SK-N-SH treated with all-trans-retinoic acid at 6 μM for 48 hours (cell line): ENCODE results near the gene ADORA1.

Source experiments
- CREB5 ChIP-seq: fragments of 250-450 bp; sonication (Bioruptor Pico); IDR thresholded peaks from 2 replicates; pipeline ENCODE4 v1.5.1; 2020; ENCODE audit warnings: low read depth, mild to moderate bottlenecking, moderate library complexity
- GLIS3 ChIP-seq: fragments of 250-450 bp; sonication (Bioruptor Pico); IDR thresholded peaks from 2 replicates; pipeline ENCODE4 v1.5.0; 2020; ENCODE audit warnings: mild to moderate bottlenecking, moderate library complexity
- RARB ChIP-seq: fragments of 250-450 bp; sonication (Bioruptor Pico); IDR thresholded peaks from 2 replicates; pipeline ENCODE4 v1.8.0; 2021; ENCODE audit warnings: mild to moderate bottlenecking, moderate library complexity
- TCF4 ChIP-seq: fragments of 250-450 bp; sonication (Bioruptor Pico); IDR thresholded peaks from 2 replicates; pipeline ENCODE4 v1.8.0; 2021; ENCODE audit warnings: mild to moderate bottlenecking, moderate library complexity, borderline replicate concordance
- TOX ChIP-seq: fragments of 250-450 bp; sonication (Bioruptor Pico); IDR thresholded peaks from 2 replicates; pipeline ENCODE4 v1.8.0; 2021; ENCODE audit warnings: mild to moderate bottlenecking, moderate library complexity, borderline replicate concordance
- ZFP30 ChIP-seq: fragments of 450-650 bp; formaldehyde crosslinking; IDR thresholded peaks from 2 replicates; pipeline ENCODE4 v1.5.0; 2022; ENCODE audit warnings: mild to moderate bottlenecking, moderate library complexity
- TF ChIP-seq, protein P1 (sequence below): fragments of 250-450 bp; sonication (Bioruptor Pico); IDR thresholded peaks from 2 replicates; pipeline ENCODE4 v1.5.0; 2020; ENCODE audit warnings: mild to moderate bottlenecking, moderate library complexity
- TF ChIP-seq, protein P2 (sequence below): fragments of 250-450 bp; sonication (Bioruptor Pico); IDR thresholded peaks from 2 replicates; pipeline ENCODE4 v1.8.0; 2020; ENCODE audit warnings: mild to moderate bottlenecking, moderate library complexity, borderline replicate concordance

- TF ChIP-seq, protein P1, sequence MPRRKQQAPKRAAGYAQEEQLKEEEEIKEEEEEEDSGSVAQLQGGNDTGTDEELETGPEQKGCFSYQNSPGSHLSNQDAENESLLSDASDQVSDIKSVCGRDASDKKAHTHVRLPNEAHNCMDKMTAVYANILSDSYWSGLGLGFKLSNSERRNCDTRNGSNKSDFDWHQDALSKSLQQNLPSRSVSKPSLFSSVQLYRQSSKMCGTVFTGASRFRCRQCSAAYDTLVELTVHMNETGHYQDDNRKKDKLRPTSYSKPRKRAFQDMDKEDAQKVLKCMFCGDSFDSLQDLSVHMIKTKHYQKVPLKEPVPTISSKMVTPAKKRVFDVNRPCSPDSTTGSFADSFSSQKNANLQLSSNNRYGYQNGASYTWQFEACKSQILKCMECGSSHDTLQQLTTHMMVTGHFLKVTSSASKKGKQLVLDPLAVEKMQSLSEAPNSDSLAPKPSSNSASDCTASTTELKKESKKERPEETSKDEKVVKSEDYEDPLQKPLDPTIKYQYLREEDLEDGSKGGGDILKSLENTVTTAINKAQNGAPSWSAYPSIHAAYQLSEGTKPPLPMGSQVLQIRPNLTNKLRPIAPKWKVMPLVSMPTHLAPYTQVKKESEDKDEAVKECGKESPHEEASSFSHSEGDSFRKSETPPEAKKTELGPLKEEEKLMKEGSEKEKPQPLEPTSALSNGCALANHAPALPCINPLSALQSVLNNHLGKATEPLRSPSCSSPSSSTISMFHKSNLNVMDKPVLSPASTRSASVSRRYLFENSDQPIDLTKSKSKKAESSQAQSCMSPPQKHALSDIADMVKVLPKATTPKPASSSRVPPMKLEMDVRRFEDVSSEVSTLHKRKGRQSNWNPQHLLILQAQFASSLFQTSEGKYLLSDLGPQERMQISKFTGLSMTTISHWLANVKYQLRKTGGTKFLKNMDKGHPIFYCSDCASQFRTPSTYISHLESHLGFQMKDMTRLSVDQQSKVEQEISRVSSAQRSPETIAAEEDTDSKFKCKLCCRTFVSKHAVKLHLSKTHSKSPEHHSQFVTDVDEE (CRISPR knock-in tag), result no peak
- TF ChIP-seq TOX (CRISPR knock-in tag) (no peak), TCF4 (CRISPR knock-in tag) (no peak), ZFP30 (no peak), GLIS3 (CRISPR knock-in tag) (no peak), CREB5 (CRISPR knock-in tag) (no peak), RARB (CRISPR knock-in tag) (no peak)
- TF ChIP-seq, protein P2, sequence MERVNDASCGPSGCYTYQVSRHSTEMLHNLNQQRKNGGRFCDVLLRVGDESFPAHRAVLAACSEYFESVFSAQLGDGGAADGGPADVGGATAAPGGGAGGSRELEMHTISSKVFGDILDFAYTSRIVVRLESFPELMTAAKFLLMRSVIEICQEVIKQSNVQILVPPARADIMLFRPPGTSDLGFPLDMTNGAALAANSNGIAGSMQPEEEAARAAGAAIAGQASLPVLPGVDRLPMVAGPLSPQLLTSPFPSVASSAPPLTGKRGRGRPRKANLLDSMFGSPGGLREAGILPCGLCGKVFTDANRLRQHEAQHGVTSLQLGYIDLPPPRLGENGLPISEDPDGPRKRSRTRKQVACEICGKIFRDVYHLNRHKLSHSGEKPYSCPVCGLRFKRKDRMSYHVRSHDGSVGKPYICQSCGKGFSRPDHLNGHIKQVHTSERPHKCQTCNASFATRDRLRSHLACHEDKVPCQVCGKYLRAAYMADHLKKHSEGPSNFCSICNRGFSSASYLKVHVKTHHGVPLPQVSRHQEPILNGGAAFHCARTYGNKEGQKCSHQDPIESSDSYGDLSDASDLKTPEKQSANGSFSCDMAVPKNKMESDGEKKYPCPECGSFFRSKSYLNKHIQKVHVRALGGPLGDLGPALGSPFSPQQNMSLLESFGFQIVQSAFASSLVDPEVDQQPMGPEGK, result no peak
Measured at GRCh38 chr1:203148579-203148978, 21.1 kb downstream of the ADORA1 start.
